ENCODE measurements around the gene KAT6B. TPM values are rescaled to one million over a fixed set of nuclear protein-coding genes. Genes with fewer than 3 reads are reported as not detected.
"Not testable (repeated sequence)": the region's sequence is repeated elsewhere in the genome, so short reads cannot be mapped to it uniquely, and the experiment has no call there.

The KAT6B gene
- total RNA-seq, 1 experiment from 2014 or later: 10.7 TPM

- H3K36me3 ChIP-seq: no peaks in the 10 kb centered on the region
- no peak overlapping the region for H3K27ac ChIP-seq
- DNase-seq (ENCODE audit: low read depth in 1 of 2, low spot score in 2 of 2): no peak
Measured at GRCh38 chr10:75043256-75044131, 217.1 kb downstream of the KAT6B start.

GRCh38 chr10:75048669-75049098 is 222.3 kb downstream of the KAT6B start:
- peak in 1 of 2 experiments; percentile 29 for DNase-seq (ENCODE audit: low read depth in 1 of 2, low spot score in 2 of 2)
- Histone ChIP-seq H3K9me3 (replicated peaks) (no peaks in the 10 kb centered on the region), H3K27ac (no peak overlapping the region), H3K27me3 (replicated peaks) (no peaks in the 10 kb centered on the region), H3K4me3 (no peak overlapping the region), H3K36me3 (no peaks in the 10 kb centered on the region), H3K4me1 (replicated peaks) (no peaks in the 10 kb centered on the region)

More at GRCh38 chr10:75043256-75044131, 217.1 kb downstream of the KAT6B start:
- no peaks in the 10 kb centered on the region for H3K9me3 ChIP-seq (replicated peaks)
- H3K27me3 ChIP-seq (replicated peaks): no peaks in the 10 kb centered on the region
- 0 out of 2 replicates have a peak, but pooled peaks cover 3% of the 10 kb centered on the region for H3K4me1 ChIP-seq (replicated peaks)
- H3K4me3 ChIP-seq: no peak overlapping the region

- DNase-seq (ENCODE audit: low read depth in 1 of 2, low spot score in 2 of 2): peak in 1 of 2 experiments; percentile 26
- Histone ChIP-seq H3K36me3 (no peaks in the 10 kb centered on the region), H3K27me3 (replicated peaks) (no peaks in the 10 kb centered on the region), H3K4me1 (replicated peaks) (no peaks in the 10 kb centered on the region), H3K27ac (no peak overlapping the region), H3K9me3 (replicated peaks) (no peaks in the 10 kb centered on the region), H3K4me3 (no peak overlapping the region)
Measured at GRCh38 chr10:75049316-75050148, 223.1 kb downstream of the KAT6B start.

GRCh38 chr10:75050149-75050919 is 223.9 kb downstream of the KAT6B start:
- no peak overlapping the region for H3K27ac ChIP-seq

GRCh38 chr10:75051308-75051707 is 224.9 kb downstream of the KAT6B start:
- no peaks in the 10 kb centered on the region for H3K9me3 ChIP-seq (replicated peaks)
- no peak overlapping the region for H3K4me3 ChIP-seq
- no peaks in the 10 kb centered on the region for H3K27me3 ChIP-seq (replicated peaks)
- no peaks in the 10 kb centered on the region for H3K4me1 ChIP-seq (replicated peaks)
- DNase-seq (ENCODE audit: low read depth in 1 of 2, low spot score in 2 of 2): no peak
- H3K27ac ChIP-seq: no peak overlapping the region
- no peaks in the 10 kb centered on the region for H3K36me3 ChIP-seq

More at GRCh38 chr10:75050149-75050919, 223.9 kb downstream of the KAT6B start:
- H3K9me3 ChIP-seq (replicated peaks): no peaks in the 10 kb centered on the region
- no peaks in the 10 kb centered on the region for H3K36me3 ChIP-seq
- DNase-seq (ENCODE audit: low read depth in 1 of 2, low spot score in 2 of 2): no peak
- H3K4me1 ChIP-seq (replicated peaks): no peaks in the 10 kb centered on the region
- H3K27me3 ChIP-seq (replicated peaks): no peaks in the 10 kb centered on the region
- H3K4me3 ChIP-seq: no peak overlapping the region

- H3K4me3 ChIP-seq; H3K4me1 ChIP-seq (replicated peaks); DNase-seq (ENCODE audit: low read depth in 1 of 2, low spot score in 2 of 2); H3K27me3 ChIP-seq (replicated peaks); H3K9me3 ChIP-seq (replicated peaks); H3K36me3 ChIP-seq; H3K27ac ChIP-seq: not testable (repeated sequence)
Measured at GRCh38 chr10:75055896-75056406, 229.6 kb downstream of the KAT6B start.

GRCh38 chr10:75057680-75058079 is 231.3 kb downstream of the KAT6B start:
- no peaks in the 10 kb centered on the region for H3K36me3 ChIP-seq
- no peak overlapping the region for H3K27ac ChIP-seq
- no peak for DNase-seq (ENCODE audit: low read depth in 1 of 2, low spot score in 2 of 2)

GRCh38 chr10:75058161-75058560 is 231.8 kb downstream of the KAT6B start:
- Histone ChIP-seq H3K4me3 (no peak overlapping the region), H3K4me1 (replicated peaks) (no peaks in the 10 kb centered on the region), H3K9me3 (replicated peaks) (no peaks in the 10 kb centered on the region), H3K27me3 (replicated peaks) (no peaks in the 10 kb centered on the region), H3K27ac (no peak overlapping the region), H3K36me3 (no peaks in the 10 kb centered on the region)
- DNase-seq (ENCODE audit: low read depth in 1 of 2, low spot score in 2 of 2): no peak

More at GRCh38 chr10:75057680-75058079, 231.3 kb downstream of the KAT6B start:
- Histone ChIP-seq H3K4me1 (replicated peaks) (no peaks in the 10 kb centered on the region), H3K9me3 (replicated peaks) (no peaks in the 10 kb centered on the region), H3K27me3 (replicated peaks) (no peaks in the 10 kb centered on the region), H3K4me3 (no peak overlapping the region)

- H3K9me3 ChIP-seq (replicated peaks): no peaks in the 10 kb centered on the region
- H3K27me3 ChIP-seq (replicated peaks): no peaks in the 10 kb centered on the region
- no peaks in the 10 kb centered on the region for H3K4me1 ChIP-seq (replicated peaks)
- H3K4me3 ChIP-seq: no peak overlapping the region
- DNase-seq (ENCODE audit: low read depth in 1 of 2, low spot score in 2 of 2): no peak
- H3K27ac ChIP-seq: no peak overlapping the region
- no peaks in the 10 kb centered on the region for H3K36me3 ChIP-seq
Measured at GRCh38 chr10:75061709-75062505, 235.5 kb downstream of the KAT6B start.

GRCh38 chr10:75062506-75063299 is 236.3 kb downstream of the KAT6B start:
- H3K27ac ChIP-seq: no peak overlapping the region
- no peaks in the 10 kb centered on the region for H3K27me3 ChIP-seq (replicated peaks)
- DNase-seq (ENCODE audit: low read depth in 1 of 2, low spot score in 2 of 2): no peak
- no peak overlapping the region for H3K4me3 ChIP-seq
- no peaks in the 10 kb centered on the region for H3K9me3 ChIP-seq (replicated peaks)
- no peaks in the 10 kb centered on the region for H3K4me1 ChIP-seq (replicated peaks)
- H3K36me3 ChIP-seq: no peaks in the 10 kb centered on the region

GRCh38 chr10:75063461-75064230 is 237.2 kb downstream of the KAT6B start:
- Histone ChIP-seq H3K9me3 (replicated peaks) (no peaks in the 10 kb centered on the region), H3K36me3 (no peaks in the 10 kb centered on the region), H3K27me3 (replicated peaks) (no peaks in the 10 kb centered on the region), H3K4me1 (replicated peaks) (no peaks in the 10 kb centered on the region), H3K27ac (no peak overlapping the region), H3K4me3 (no peak overlapping the region)
- DNase-seq (ENCODE audit: low read depth in 1 of 2, low spot score in 2 of 2): no peak

Measured in SJSA1 (cell line).